Spinal cord (tissue), 10 donors: ENCODE results near the gene MEF2D. TPM values are rescaled to one million over a fixed set of nuclear protein-coding genes. Genes with fewer than 3 reads are reported as not detected.
A peak's percentile ranks its signal among the peaks of the same experiment; 100 is the strongest.

ENCODE experiments used
- DNase-seq, 6 donors: peaks; one replicate each; pipeline versions ENCODE4 v3.0.0 to v3.0.0-alpha.2; 2013 to 2015; ENCODE audit warnings: low spot score in 6 of 6, low read depth in 4 of 6
- H3K27ac ChIP-seq: one replicate; pipeline ENCODE4 v1.5.1; 2013; ENCODE audit warnings: low read depth, low read length, control low read depth
- H3K27me3 ChIP-seq: one replicate; pipeline ENCODE4 v1.6.1; 2013; ENCODE audit warnings: low read length; ENCODE audit not compliant: control insufficient read depth, insufficient read depth
- H3K36me3 ChIP-seq: one replicate; pipeline ENCODE4 v1.6.1; 2013; ENCODE audit warnings: low read length; ENCODE audit not compliant: control insufficient read depth, insufficient read depth
- H3K4me1 ChIP-seq: one replicate; pipeline ENCODE4 v1.6.1; 2013; ENCODE audit warnings: low read length; ENCODE audit not compliant: control insufficient read depth, insufficient read depth
- H3K4me3 ChIP-seq: one replicate; pipeline ENCODE4 v1.5.1; 2013; ENCODE audit warnings: low read depth, low read length, control low read depth
- H3K9me3 ChIP-seq: one replicate; pipeline ENCODE4 v1.6.1; 2013; ENCODE audit warnings: low read length; ENCODE audit not compliant: control insufficient read depth, insufficient read depth
- WGBS: methylation state at CpG from one replicate; pipeline ENCODE4 v1.1.5; 2013; ENCODE audit warnings: missing lambda C conversion rate; ENCODE audit not compliant: insufficient coverage; 5-methylcytosine and 5-hydroxymethylcytosine counted together
- polyA plus RNA-seq, 2 donors: library from polyadenylated mRNA; unstranded; fragments of 120-200 nt; gene quantifications; one replicate each; pipeline ENCODE4 v1.2.1, GENCODE V29; 2013; ENCODE audit not compliant: insufficient read length in 2 of 2
- total RNA-seq, 2 donors: library from RNA; depleted of rRNA in 1 of 2; stranded (reverse); fragments of 120-200 nt in 1 of 2; fragments of >200 nt in 1 of 2; gene quantifications; one replicate each; pipeline versions ENCODE4 v1.2.3 to v1.2.4, GENCODE V29; 2013 to 2014
- donor health status: healthy.

MEF2D gene
- total and polyA plus RNA-seq, 4 donors: 5.7 to 28.9 (median 17.5) TPM

DNA sequence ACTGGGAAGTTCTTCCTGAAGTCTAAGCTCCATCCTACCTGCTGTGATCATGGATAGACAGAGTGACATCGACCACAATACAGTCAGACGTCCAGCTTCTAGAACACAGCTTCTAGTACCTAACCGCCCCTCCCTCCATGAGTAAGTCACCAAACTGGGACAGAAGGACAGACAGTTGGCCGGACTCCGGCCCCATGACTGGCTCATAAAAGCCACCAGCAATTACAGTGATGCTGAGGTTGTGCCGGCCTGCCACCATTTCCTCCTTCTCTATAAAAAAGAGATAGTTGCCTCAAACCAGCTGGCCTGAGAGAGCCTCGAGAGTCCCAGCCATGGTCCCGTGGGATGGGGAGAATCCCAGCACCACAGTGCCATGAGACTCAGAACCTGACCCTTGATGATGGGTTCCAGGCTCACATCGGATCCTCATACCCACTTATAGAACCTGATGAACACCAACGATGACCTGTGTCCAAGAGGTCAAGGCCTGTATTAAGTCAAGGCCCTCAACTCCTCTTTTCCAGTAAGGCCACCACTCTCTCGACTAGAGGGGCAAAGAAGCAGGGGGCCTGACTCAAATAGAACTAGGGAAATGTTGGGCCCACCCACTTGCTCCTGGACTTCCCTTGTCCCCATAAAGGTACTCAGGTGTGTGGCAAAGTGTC lies 3.4 kb downstream of the MEF2D start:
- 73% methylated on average over 10 of the region's 11 CpGs for WGBS
- H3K9me3 ChIP-seq: no peaks in the 10 kb centered on the region
- peaks cover 85% of the 10 kb centered on the region for H3K4me1 ChIP-seq
- no peak overlapping the region for H3K4me3 ChIP-seq
- H3K36me3 ChIP-seq: peaks cover 22% of the 10 kb centered on the region
- no peaks in the 10 kb centered on the region for H3K27me3 ChIP-seq
- DNase-seq: no peak
- no peak overlapping the region for H3K27ac ChIP-seq

DNA sequence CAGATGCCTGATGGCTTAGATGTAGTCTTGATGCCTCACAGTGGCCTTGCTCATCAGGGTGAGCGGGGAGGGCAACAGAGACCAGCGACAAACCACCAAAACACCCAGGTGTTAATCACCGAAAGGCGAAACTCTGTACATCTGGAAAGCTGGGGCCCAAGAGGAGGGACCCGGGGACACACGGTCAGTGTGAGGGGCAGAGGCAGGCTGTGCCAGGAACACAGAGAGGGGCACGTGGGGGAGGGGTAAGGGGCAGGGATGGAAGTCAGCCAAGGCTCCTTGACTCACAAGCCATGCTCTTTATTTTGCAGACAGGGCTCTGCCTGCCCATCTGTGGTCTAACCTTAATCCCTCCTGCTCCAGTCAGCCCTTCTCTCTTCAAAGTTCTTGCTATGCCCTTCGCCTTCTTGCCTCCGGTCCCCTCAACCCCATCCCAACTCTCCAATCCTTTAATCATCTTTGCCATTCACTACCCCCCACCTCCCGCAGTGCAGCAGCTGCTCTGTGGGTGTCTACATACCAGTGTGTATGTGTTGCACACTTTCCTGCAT lies 4.3 kb downstream of the MEF2D start:
- Histone ChIP-seq H3K4me3 (no peak overlapping the region), H3K27me3 (no peaks in the 10 kb centered on the region), H3K36me3 (peaks cover 22% of the 10 kb centered on the region), H3K27ac (peak overlapping the region; percentile 57), H3K9me3 (no peaks in the 10 kb centered on the region), H3K4me1 (peaks cover 85% of the 10 kb centered on the region)
- WGBS: 45% methylated on average over 8 of the region's 10 CpGs
- DNase-seq: no peak

DNA sequence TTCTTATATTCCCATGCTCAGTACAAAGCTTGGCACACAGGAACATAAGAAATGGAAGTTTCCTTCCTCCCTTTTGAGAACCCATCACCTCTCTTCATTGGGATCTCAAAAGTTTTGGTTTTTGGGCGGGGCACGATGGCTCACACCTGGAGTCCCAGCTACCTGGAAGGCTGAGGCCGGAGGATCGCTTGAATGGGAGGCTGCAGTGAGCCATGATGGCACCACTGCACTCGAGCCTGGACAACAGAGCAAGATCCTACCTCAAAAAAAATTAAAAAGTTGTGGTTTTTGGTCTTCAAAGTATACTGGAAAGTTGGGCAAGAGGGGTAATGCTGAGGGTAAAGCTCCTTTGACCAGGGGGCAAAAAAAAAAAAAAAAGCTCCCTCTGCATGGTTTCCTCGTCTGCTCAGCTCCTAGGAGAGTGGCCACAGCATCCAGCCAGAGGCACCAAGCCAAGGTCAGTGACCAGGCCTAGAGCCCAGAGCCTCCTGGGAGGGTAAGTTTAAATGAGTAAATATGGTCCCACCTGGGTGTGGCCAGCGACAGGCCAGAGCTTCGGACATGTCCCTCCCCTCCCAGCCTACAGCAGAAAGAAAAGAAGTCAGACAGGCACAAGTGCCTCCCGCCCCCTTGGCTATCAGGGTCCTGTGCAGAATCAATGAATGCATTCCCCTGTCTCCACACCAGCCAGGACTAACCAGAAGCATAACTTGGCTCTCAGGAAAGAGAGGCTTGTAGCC lies 5.0 kb downstream of the MEF2D start:
- H3K9me3 ChIP-seq: no peaks in the 10 kb centered on the region
- H3K27ac ChIP-seq: peak overlapping the region; percentile 22
- peaks cover 91% of the 10 kb centered on the region for H3K4me1 ChIP-seq
- H3K36me3 ChIP-seq: peaks cover 22% of the 10 kb centered on the region
- no peak overlapping the region for H3K4me3 ChIP-seq
- WGBS: 80% methylated on average over 1 of the region's 9 CpGs
- no peaks in the 10 kb centered on the region for H3K27me3 ChIP-seq
- DNase-seq: no peak

DNA sequence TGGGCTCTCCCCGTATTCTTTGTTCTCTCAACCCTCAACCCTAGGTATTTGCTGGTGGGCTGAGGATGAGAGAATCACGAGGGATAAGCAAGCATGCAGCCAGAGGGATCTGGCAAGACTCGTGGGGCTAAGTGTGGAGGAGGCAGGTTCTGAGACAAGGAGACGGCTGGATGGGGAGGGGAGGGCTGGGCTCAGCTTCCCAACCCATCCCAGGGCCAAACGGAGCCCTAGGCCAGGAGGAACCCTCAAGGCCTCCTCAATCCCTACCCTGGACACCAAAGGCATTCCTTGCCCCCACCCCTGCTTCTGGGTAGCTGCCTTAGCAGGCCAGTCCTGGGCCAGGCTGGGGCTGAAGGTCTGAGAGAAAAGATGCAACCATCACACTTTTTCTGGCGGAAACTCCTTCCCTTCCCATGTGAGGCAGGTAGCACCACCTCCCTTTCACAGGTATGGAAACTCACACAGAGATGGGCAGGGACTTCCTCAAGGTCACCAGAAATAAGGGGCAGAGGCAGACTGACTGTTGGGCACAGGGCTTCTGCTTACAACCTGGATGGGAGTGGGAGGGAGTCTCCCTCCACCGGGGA lies 6.2 kb downstream of the MEF2D start:
- H3K27me3 ChIP-seq: no peaks in the 10 kb centered on the region
- no peak for DNase-seq
- peaks cover 30% of the 10 kb centered on the region for H3K36me3 ChIP-seq
- peaks cover 100% of the 10 kb centered on the region for H3K4me1 ChIP-seq
- no peaks in the 10 kb centered on the region for H3K9me3 ChIP-seq
- WGBS: 72% methylated on average over 3 of the region's 7 CpGs
- no peak overlapping the region for H3K27ac ChIP-seq
- H3K4me3 ChIP-seq: no peak overlapping the region

DNA sequence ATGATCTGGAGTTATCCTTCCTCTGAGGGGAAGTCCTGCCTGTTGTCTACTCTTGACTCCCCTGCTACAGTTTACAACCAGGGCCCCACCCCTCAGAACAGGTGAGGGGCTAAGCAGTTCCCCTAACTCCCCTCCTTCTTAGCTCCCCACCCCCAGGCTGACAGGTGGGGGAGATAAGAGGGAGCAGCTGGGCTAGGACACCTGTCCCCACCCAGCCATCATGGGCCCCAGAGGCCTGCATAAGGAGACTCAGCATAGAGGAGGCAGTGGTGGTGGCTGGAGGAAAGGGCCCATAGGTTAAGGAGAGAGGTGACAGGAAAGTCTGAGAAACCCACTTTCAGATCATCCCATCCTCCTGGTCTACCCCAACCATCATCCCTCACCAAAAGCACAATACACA lies 6.8 kb downstream of the MEF2D start:
- H3K4me3 ChIP-seq: no peak overlapping the region
- H3K27ac ChIP-seq: no peak overlapping the region

DNA sequence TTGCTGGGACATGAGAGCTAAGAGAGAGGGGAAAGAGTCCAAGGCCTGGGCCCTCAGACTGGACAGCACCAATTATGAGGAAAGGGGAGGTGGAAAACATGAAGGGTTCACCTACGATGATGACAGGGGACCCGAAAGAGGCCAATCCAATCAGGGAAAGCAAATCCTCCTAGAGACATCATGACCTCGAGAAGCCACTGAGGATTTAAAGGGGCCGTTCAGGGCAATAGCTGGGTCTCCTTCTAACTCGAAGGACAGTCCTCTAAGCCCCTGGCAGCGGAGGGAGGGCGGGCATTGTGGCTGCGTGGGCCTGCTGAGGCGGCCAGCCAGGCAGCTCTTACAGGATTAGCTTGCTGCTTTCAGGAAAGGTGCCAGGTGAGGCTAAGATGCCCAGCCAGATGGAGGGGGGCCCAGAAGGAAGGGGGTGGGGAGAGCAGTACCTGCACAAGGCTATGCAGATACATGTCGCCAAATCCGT lies 7.4 kb downstream of the MEF2D start:
- H3K27ac ChIP-seq: peak overlapping the region; percentile 19
- peak in 1 of 6 donors; percentile 36 for DNase-seq

More for the DNA sequence above, 6.8 kb downstream of the MEF2D start:
- no peaks in the 10 kb centered on the region for H3K27me3 ChIP-seq
- no peaks in the 10 kb centered on the region for H3K9me3 ChIP-seq
- H3K36me3 ChIP-seq: peaks cover 36% of the 10 kb centered on the region
- H3K4me1 ChIP-seq: peaks cover 100% of the 10 kb centered on the region
- no peak for DNase-seq

DNA sequence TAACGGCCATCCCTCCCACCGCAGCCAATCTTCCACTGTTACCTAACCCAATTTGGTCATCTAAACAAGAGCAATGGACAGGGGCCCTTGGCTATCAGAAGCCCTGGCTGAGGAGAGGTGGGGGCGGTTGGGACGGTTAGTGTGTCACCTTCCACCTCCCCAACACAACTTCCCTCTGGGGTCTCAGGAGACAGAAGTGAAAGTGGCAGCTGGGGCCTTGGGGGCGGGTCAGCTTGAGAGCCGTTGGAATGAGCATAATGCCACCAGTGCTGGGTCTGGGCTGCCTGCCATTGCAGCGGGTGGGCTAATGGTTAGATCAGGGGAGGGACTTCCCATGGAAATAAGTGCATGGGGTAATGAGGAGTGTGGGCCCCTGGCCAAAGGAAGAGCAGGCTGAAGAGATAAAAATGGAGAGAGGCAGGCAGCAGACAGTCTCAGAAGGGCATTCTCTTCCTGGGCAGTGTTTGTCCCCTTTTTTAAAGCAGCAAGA lies 7.9 kb downstream of the MEF2D start:
- Histone ChIP-seq H3K36me3 (peaks cover 35% of the 10 kb centered on the region), H3K27ac (peak overlapping the region; percentile 27), H3K4me1 (peaks cover 100% of the 10 kb centered on the region), H3K4me3 (no peak overlapping the region), H3K9me3 (no peaks in the 10 kb centered on the region), H3K27me3 (no peaks in the 10 kb centered on the region)
- 19% methylated on average over 4 of the region's 7 CpGs for WGBS
- DNase-seq: peak in 1 of 6 donors; percentile 40

More for the DNA sequence above, 7.4 kb downstream of the MEF2D start:
- H3K9me3 ChIP-seq: no peaks in the 10 kb centered on the region
- H3K36me3 ChIP-seq: peaks cover 36% of the 10 kb centered on the region
- no peaks in the 10 kb centered on the region for H3K27me3 ChIP-seq
- 46% methylated on average over 11 of the region's 11 CpGs for WGBS
- H3K4me1 ChIP-seq: peaks cover 100% of the 10 kb centered on the region
- H3K4me3 ChIP-seq: no peak overlapping the region

DNA sequence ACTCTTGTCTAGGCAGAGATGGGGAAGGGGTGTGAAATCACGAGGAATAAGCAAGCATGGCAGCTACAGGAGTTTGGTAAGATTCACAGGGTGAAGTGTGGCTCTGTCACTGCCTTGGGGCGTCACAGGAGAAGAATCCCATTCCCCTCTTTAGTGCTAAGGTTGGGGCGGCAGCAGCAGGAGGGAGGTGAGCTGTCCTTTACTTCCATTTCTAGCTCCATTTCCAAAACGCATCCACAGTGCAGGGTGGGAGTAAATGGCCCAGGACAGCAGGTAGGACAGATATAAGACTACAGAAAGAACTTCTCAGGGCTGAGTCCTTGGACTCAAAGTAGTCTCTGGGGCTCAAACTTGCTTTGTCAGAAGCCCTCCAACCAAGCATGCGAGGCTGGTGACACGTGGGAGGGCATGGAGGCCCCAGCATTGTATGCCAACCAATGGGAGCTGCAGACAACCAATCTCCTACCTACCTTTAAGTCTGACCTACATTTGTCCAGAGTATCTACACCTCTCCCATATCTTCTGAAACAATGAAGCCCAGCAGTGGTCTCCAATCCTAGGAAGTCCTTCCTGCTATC lies 8.5 kb downstream of the MEF2D start:
- Histone ChIP-seq H3K27ac (peak overlapping the region; percentile 27), H3K9me3 (no peaks in the 10 kb centered on the region), H3K36me3 (peaks cover 35% of the 10 kb centered on the region), H3K27me3 (no peaks in the 10 kb centered on the region), H3K4me3 (no peak overlapping the region), H3K4me1 (peaks cover 100% of the 10 kb centered on the region)
- no peak for DNase-seq
- WGBS: 50% methylated on average over 3 of the region's 6 CpGs

DNA sequence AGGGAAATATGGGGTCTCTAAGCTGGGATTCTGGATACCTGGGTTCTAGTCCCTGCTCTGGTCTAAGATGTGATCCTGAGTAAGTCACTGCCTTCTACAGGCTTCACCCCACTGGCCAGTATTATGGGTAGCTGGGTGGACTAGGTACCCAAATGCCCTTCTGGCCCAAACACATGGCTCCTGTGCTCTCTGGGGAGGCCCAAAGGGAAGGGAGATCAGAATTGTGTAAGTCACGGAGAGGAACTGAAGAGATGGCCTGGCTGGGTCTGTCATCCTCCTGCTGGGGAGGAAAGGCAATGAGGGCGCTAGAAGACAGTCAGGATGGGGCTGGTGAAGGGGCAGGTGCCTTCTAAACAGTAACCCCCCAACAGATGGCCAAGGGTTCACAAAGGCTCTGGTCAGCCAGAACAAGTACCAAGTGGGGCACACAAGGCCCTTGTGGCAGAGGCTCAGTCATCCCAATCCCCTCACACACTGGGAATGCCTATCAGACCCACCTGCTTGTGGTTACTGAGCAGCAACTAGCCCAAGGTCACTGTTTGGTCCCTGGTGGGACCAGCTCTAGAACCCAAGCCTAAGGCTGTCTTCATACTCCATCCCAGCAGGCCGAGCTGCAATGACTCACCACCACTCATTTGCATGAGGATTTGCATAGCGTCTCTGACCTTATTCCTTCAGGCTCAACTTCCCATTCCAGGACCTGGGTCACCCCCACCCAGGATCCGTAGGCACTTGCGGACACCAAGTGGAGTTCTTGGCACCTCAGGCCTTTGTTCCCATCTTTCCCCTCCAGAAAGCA lies 9.2 kb downstream of the MEF2D start:
- peaks cover 97% of the 10 kb centered on the region for H3K4me1 ChIP-seq
- WGBS: 80% methylated on average over 5 of the region's 6 CpGs
- H3K36me3 ChIP-seq: peaks cover 34% of the 10 kb centered on the region
- DNase-seq: no peak
- H3K4me3 ChIP-seq: no peak overlapping the region
- H3K27ac ChIP-seq: no peak overlapping the region
- no peaks in the 10 kb centered on the region for H3K27me3 ChIP-seq
- no peaks in the 10 kb centered on the region for H3K9me3 ChIP-seq
